Transverse colon (tissue), 4 donors: ENCODE results near the gene PFKFB1. TPM values are rescaled to one million over a fixed set of nuclear protein-coding genes. Genes with fewer than 3 reads are reported as not detected.

Source experiments
- DNase-seq: peaks from one replicate; pipeline ENCODE4 v3.0.0-alpha.2; 2019
- H3K27ac ChIP-seq, 4 donors: fragments of 200-600 bp; sonication (generic); 2 replicates each; pipeline ENCODE4 v1.5.1; 2016 to 2018; ENCODE audit warnings: inconsistent platforms in 4 of 4
- H3K27me3 ChIP-seq: fragments of 200-600 bp; sonication (generic); 2 replicates; pipeline ENCODE4 v1.5.1; 2017; ENCODE audit warnings: inconsistent platforms
- H3K36me3 ChIP-seq, 4 donors: fragments of 200-600 bp; sonication (generic); 2 replicates each; pipeline ENCODE4 v1.5.1; 2017 to 2019; ENCODE audit warnings: inconsistent platforms in 4 of 4
- H3K4me1 ChIP-seq, 4 donors: fragments of 200-600 bp; sonication (generic); 2 replicates each; pipeline ENCODE4 v1.5.1; 2017 to 2020; ENCODE audit warnings: inconsistent platforms in 4 of 4
- H3K4me3 ChIP-seq, 4 donors: fragments of 200-600 bp; sonication (generic); 1 replicate in 1 of 4; 2 replicates in 3 of 4; pipeline versions ENCODE4 v1.5.1 to v1.6.1; 2017 to 2019; ENCODE audit warnings: inconsistent platforms in 4 of 4
- H3K9me3 ChIP-seq, 2 donors: fragments of 200-600 bp; sonication (generic); 2 replicates each; pipeline ENCODE4 v1.5.1; 2017 to 2019; ENCODE audit warnings: inconsistent platforms in 2 of 2
- CTCF ChIP-seq, 5 experiments: fragments of 200-600 bp in 3 of 5; fragments of 450-650 bp in 2 of 5; sonication (generic) in 3 of 5; IDR thresholded peaks; 1 replicate in 2 of 5; 2 replicates in 3 of 5; pipeline ENCODE4 v1.5.1; 2016 to 2017; ENCODE audit warnings: antibody characterized with exemption in 5 of 5, inconsistent platforms in 3 of 5, mild to moderate bottlenecking in 2 of 5, moderate library complexity in 1 of 5
- EP300 ChIP-seq: sonication (generic); formaldehyde crosslinking; IDR thresholded peaks from one replicate; pipeline ENCODE4 v1.6.1; 2017; ENCODE audit warnings: antibody characterized with exemption, low read depth
- POLR2A ChIP-seq: fragments of 450-650 bp; IDR thresholded peaks from one replicate; pipeline ENCODE4 v1.6.1; 2016; ENCODE audit warnings: antibody characterized with exemption, mild to moderate bottlenecking, moderate library complexity
- POLR2AphosphoS5 ChIP-seq, 3 donors: sonication (generic); formaldehyde crosslinking; IDR thresholded peaks; one replicate each; pipeline ENCODE4 v1.6.1; 2016; ENCODE audit warnings: antibody characterized with exemption in 3 of 3
- WGBS, 2 donors: methylation state at CpG; one replicate each; pipeline ENCODE4 v1.1.5; 2018; ENCODE audit warnings: low coverage in 1 of 2; 5-methylcytosine and 5-hydroxymethylcytosine counted together
- in situ Hi-C, 4 donors: fragments of 200-750 bp; cut with MboI; loops; one replicate each; pipeline versions ENCODE4 v1.15.0 to v1.15.1; 2017; ENCODE audit warnings: low sequenced_read_pairs in 3 of 4, low pct_ligation_motif_present in 1 of 4, low pct_unique_long_range_greater_than_20kb in 1 of 4
- intact Hi-C: fragments of 100-400 bp; cut with DNase I; formaldehyde crosslinking; loops from one replicate; pipeline ENCODE4 v1.15.1; 2023; ENCODE audit warnings: low total_unique reads
- total RNA-seq, 4 donors: library from RNA; depleted of rRNA; stranded (reverse); fragments of >200 nt; gene quantifications; one replicate each; pipeline ENCODE4 v1.1.0, GENCODE V29; 2016

The PFKFB1 gene
- total RNA-seq, 4 donors from 2014 or later: 0.32 to 0.55 TPM; not detected in 2

DNA sequence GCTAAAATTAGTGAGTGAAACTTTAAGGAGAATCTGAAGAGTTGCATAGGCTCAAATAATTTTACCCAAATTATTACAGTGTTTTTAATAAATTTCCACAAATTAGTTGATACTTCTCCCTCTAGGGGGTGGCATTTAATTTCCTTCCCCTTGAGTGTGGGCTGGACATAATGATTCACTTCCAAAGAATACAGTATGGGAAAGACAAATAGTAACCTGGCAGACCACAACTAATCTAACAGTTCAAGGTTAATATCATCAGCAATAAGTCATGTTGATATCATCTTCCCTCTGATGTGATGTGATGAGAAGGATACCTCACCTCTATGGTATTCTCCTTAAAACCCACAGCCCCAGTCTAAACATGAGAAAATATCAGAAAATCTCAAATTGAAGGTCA is 15.5 kb downstream of the PFKFB1 start:
- in situ Hi-C loops: no loop called here
- intact Hi-C loops: no loop called here
- H3K27me3 ChIP-seq: no peaks in the 10 kb centered on the region
- no peaks in the 10 kb centered on the region for H3K9me3 ChIP-seq
- no peak overlapping the region for H3K4me3 ChIP-seq
- no peak for DNase-seq
- no peaks in the 10 kb centered on the region for H3K36me3 ChIP-seq
- TF ChIP-seq POLR2A: no peak
- TF ChIP-seq CTCF (IDR thresholded peaks at IDR 0.05): no peak
- no peak for TF ChIP-seq EP300
- TF ChIP-seq POLR2AphosphoS5 (IDR thresholded peaks at IDR 0.05): no peak
- H3K27ac ChIP-seq: no peak overlapping the region
- no peaks in the 10 kb centered on the region for H3K4me1 ChIP-seq

DNA sequence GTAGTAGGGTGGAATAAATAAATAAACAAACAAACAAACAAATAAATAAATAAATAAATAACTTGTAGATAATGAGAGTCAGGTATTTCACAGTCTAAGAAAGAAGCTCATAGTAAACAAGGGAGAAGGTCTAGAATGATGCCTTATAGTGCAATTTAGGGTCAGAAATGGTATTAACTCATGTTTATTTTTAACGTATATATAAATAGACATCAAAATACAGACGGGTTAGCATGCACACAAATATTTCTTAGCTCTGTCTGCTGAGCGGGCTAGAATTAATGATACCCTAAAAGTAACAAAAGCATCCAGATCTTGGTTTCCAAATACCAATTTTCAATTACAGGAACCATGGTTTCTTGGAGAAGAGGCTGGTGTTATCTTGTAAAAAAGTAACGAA is 16.6 kb downstream of the PFKFB1 start:
- no peak for DNase-seq
- WGBS, 2 donors: 70 to 84% methylated on average over 4 of the region's 4 CpGs
- Histone ChIP-seq H3K27ac (no peak overlapping the region), H3K4me1 (no peaks in the 10 kb centered on the region), H3K36me3 (no peaks in the 10 kb centered on the region), H3K27me3 (no peaks in the 10 kb centered on the region), H3K9me3 (no peaks in the 10 kb centered on the region), H3K4me3 (no peak overlapping the region)
- intact Hi-C loops: no loop called here
- TF ChIP-seq EP300 (no peak), CTCF (IDR thresholded peaks at IDR 0.05) (no peak), POLR2AphosphoS5 (IDR thresholded peaks at IDR 0.05) (no peak), POLR2A (no peak)
- in situ Hi-C loops: no loop called here

- no peak overlapping the region for H3K27ac ChIP-seq
- H3K9me3 ChIP-seq: no peaks in the 10 kb centered on the region
- in situ Hi-C loops: no loop called here
- TF ChIP-seq POLR2A (no peak), EP300 (no peak), CTCF (IDR thresholded peaks at IDR 0.05) (no peak), POLR2AphosphoS5 (IDR thresholded peaks at IDR 0.05) (no peak)
- no peaks in the 10 kb centered on the region for H3K4me1 ChIP-seq
- DNase-seq: no peak
- H3K36me3 ChIP-seq: no peaks in the 10 kb centered on the region
- intact Hi-C loops: no loop called here
- WGBS, 2 donors: 69 to 85% methylated on average over 1 to 4 of the region's 4 CpGs
- no peaks in the 10 kb centered on the region for H3K27me3 ChIP-seq
- no peak overlapping the region for H3K4me3 ChIP-seq
Observed at GRCh38 chrX:54964766-54965497, 29.1 kb downstream of the PFKFB1 start.

GRCh38 chrX:54961750-54962149 is 32.2 kb downstream of the PFKFB1 start:
- no peak overlapping the region for H3K4me3 ChIP-seq
- H3K9me3 ChIP-seq: no peaks in the 10 kb centered on the region
- 86% methylated on average over 1 of the region's 1 CpG; no CpG with 5 or more reads in 1 of the 2 donors for whole genome bisulfite sequencing, 2 donors
- TF ChIP-seq POLR2A: no peak
- TF ChIP-seq EP300: no peak
- no peak for TF ChIP-seq POLR2AphosphoS5 (IDR thresholded peaks at IDR 0.05)
- no peak for TF ChIP-seq CTCF (IDR thresholded peaks at IDR 0.05)
- H3K27ac ChIP-seq: no peak overlapping the region
- no peaks in the 10 kb centered on the region for H3K36me3 ChIP-seq
- no peaks in the 10 kb centered on the region for H3K4me1 ChIP-seq
- no peak for DNase-seq
- no peaks in the 10 kb centered on the region for H3K27me3 ChIP-seq
- in situ Hi-C loops (no loop called here), intact Hi-C loops (no loop called here)
